Measurements from ENCODE around the gene INPP5A. TPM values are rescaled to one million over a fixed set of nuclear protein-coding genes. Genes with fewer than 3 reads are reported as not detected.

INPP5A gene
- total RNA-seq, 1 experiment from 2014 or later: 22.6 TPM

DNA sequence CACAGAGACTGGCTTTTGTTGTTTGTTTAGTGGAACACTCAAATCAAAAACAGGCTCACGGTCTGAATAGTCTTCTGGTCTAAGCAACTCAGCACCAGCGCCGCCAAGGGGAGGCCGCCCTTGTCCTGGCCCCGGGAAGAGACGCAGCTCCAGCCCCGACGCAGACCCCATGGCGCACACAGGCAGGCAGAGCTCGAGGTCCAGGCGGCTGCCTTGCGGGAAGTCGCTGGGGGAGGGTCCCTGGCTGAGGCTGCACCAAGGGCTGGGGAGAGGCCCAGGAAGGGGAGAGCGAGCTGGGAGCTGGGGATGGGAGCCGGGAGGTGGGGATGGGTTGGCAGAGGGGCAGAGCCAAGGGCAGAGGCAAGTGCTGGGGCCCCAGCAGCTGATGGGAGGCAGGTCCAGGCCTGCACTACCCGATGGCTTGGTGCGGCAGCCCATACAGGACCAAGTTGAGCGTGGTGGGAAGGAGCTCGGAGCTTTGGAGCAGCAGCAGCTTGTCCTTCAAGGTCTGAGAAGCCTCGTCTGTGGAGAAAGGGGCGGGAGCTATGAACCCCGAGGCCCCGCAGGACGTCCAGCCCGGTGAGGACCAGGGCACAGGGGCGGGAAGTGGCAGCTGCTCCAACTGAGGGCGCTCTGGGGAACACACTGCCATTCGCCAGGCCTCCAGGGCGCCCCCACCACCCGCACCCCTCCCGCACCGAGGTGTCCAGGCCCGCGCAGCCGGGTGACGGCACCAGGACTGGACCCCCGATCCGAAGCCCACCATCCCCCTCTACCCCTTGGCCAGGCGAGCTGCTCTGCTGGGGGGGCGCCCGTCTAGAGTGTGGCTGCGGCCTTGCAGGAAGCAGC, 271.0 kb downstream of the INPP5A start:
- Histone ChIP-seq H3K4me3 (ENCODE audit: low read length) (no peak overlapping the region), H2AFZ (ENCODE audit: low read length) (no peak overlapping the region), H4K20me1 (ENCODE audit: low read length) (no peaks in the 10 kb centered on the region), H3K27me3 (ENCODE audit: low read length) (no peaks in the 10 kb centered on the region), H3K27ac (ENCODE audit: low read length) (no peak overlapping the region), H3K79me2 (ENCODE audit: low read length) (no peaks in the 10 kb centered on the region), H3K9me3 (ENCODE audit: low read length) (no peaks in the 10 kb centered on the region), H3K36me3 (ENCODE audit: low read depth, low read length) (no peaks in the 10 kb centered on the region), H3K4me2 (ENCODE audit: low read length) (no peak overlapping the region), H3K9ac (ENCODE audit: low read length) (no peak overlapping the region), H3F3A (ENCODE audit: low read length, unreplicated experiment) (no peaks in the 10 kb centered on the region), H3K9me2 (replicated peaks; ENCODE audit: low read length) (no peaks in the 10 kb centered on the region), H3K4me1 (ENCODE audit: insufficient read depth, low read length) (no peaks in the 10 kb centered on the region)
- DNase-seq: no peak
- ATAC-seq: no peak
- ChIA-PET CTCF (no interaction called here), POLR2A (ENCODE audit: unreplicated experiment) (no interaction called here)
- TF ChIP-seq EZH2phosphoT487 (IDR thresholded peaks at IDR 0.05; ENCODE audit: borderline replicate concordance, low read length): no peak
- TF ChIP-seq CTCF (conservative IDR thresholded peaks at IDR 0.05; ENCODE audit: low read depth, low read length): no peak
- no peak for TF ChIP-seq EZH2 (IDR thresholded peaks at IDR 0.05; ENCODE audit: low read length, unreplicated experiment)
- intact Hi-C loops (cut with micrococcal nuclease): no loop called here
- BruUV-seq (replicated peaks): no TSS peak

DNA sequence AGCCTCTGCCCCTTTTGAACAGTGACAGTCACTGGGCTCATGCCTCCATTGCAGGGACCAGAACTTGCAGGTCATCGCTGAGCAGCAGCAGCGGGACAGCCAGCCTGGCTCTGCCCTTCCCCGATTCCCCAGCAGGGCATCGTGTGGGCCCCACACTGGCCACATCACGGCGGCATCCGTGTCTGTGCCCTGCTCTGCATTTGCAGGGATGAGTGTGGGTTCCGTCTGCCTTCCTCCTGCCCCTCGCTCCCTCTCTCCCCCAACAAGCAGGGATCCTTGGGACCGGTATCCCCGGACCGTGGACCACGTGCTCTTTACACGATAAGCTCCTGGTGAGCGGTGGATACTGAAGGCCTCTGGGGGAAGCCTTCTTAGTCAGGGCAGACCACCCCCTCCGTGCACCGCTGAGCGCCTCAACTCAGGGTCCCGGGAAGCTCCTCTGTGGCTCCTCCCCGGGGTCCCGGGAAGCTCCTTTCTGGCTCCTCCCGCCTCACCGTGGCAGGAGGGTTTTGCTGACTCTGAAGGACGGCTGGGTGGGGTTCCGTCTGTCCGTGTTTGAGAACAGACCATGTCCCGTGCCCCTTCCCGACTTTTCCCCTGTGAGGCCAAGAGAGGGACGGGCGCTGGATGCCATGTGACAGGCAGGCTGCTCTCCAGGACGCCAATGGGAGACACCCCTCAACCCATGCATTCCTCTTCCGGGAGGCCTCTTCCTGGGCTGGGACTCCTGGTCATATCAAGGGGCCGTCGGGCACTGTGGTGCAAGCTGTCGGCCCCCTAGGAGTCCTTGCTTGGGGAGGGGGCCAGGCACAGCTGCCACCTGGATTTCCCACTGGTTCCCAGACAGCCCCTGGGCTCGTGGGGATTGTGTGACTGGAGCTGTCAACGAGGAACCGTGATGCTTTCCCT, 271.9 kb downstream of the INPP5A start:
- Histone ChIP-seq H3K4me1 (ENCODE audit: insufficient read depth, low read length) (no peaks in the 10 kb centered on the region), H3K36me3 (ENCODE audit: low read depth, low read length) (no peaks in the 10 kb centered on the region), H3F3A (ENCODE audit: low read length, unreplicated experiment) (no peaks in the 10 kb centered on the region), H3K9me2 (replicated peaks; ENCODE audit: low read length) (no peaks in the 10 kb centered on the region), H3K27ac (ENCODE audit: low read length) (no peak overlapping the region), H2AFZ (ENCODE audit: low read length) (no peak overlapping the region), H3K9me3 (ENCODE audit: low read length) (no peaks in the 10 kb centered on the region), H4K20me1 (ENCODE audit: low read length) (no peaks in the 10 kb centered on the region), H3K4me3 (ENCODE audit: low read length) (no peak overlapping the region), H3K4me2 (ENCODE audit: low read length) (no peak overlapping the region), H3K27me3 (ENCODE audit: low read length) (no peaks in the 10 kb centered on the region), H3K9ac (ENCODE audit: low read length) (no peak overlapping the region), H3K79me2 (ENCODE audit: low read length) (no peaks in the 10 kb centered on the region)
- CTCF ChIA-PET: no interaction called here
- TF ChIP-seq EZH2 (IDR thresholded peaks at IDR 0.05; ENCODE audit: low read length, unreplicated experiment) (no peak), CTCF (conservative IDR thresholded peaks at IDR 0.05; ENCODE audit: low read depth, low read length) (no peak), EZH2phosphoT487 (IDR thresholded peaks at IDR 0.05; ENCODE audit: borderline replicate concordance, low read length) (no peak)
- ATAC-seq (no peak), DNase-seq (no peak)
- POLR2A ChIA-PET (ENCODE audit: unreplicated experiment): no interaction called here
- intact Hi-C loops (cut with micrococcal nuclease): no loop called here
- no TSS peak for BruUV-seq (replicated peaks)

All from PC-3 (cell line).